Activated CD4-positive, alpha-beta T cell treated with anti-CD3 and anti-CD28 coated beads for 24 hours (primary cell): ENCODE data around the gene IQSEC2.

Source experiments
- DNase-seq, 2 donors: peaks; one replicate each; pipeline ENCODE4 v3.0.0-alpha.2; 2020; ENCODE audit warnings: low read depth in 2 of 2

IQSEC2 gene

DNA sequence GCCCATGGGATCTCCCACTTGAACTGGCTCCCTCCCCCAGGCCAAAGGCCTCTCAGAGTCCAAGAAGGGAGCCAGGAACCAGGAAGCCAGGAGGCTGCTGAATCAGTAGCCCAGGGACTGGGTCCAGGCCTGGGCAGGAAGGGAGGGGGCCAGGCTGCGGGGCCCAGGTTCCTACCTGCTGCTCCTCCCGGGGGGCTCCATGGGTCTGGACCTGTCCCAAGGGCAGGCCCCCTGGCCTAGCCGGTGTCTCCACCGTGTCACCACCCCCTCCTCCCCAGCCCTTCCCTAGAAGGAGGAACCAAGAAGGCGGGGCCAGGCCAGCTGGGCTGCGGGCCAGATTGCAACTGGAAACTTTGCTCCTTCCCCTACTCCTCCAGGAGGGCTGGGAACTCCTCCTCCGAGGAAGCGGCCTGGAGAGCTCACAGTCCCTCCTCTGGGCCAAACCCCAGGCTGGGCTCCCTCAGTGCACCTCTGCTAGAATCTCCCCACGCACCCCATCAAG lies at the start of gene IQSEC2:
IQSEC2 (minus strand) TSS at position 264 of the 502 bp plus-strand sequence.
- DNase-seq, result no peak

DNA sequence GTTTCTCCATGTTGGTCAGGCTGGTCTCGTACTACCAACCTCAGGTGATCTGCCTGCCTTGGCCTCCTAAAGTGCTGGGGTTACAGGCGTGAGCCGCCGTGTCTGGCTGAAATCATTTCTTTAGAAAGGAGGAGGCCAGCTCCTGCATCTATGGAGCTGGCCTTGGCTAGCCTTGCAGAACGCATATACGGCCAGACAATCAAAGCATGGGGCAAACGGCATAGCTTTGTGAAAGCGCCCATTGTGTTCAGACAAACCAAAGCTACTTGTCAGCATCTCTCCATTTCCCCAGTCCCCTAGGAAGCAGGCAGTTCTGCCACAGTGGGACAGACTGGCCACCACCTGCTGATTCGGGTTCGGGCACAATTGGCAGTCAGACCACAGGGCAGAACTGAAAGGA lies 48.9 kb upstream of the IQSEC2 start:
- no peak for DNase-seq

DNA sequence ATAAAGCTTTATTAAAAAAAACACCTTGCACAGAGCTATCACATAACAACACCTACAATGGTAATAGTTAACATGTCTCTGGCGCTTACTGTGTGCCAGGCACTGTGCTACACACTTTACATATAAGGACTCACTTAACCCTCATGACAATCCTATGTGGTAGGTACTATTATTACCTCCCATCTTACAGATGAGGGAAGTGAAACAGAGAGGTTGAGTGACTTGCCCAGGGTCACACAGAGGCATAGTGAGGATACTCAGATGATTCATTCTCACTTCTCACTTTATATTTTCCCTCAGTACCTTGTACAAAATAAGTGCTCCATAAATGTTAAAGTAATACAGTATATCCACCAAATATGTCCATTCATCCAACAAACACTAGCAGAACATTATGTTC lies 43.4 kb upstream of the IQSEC2 start:
- no peak for DNase-seq

DNA sequence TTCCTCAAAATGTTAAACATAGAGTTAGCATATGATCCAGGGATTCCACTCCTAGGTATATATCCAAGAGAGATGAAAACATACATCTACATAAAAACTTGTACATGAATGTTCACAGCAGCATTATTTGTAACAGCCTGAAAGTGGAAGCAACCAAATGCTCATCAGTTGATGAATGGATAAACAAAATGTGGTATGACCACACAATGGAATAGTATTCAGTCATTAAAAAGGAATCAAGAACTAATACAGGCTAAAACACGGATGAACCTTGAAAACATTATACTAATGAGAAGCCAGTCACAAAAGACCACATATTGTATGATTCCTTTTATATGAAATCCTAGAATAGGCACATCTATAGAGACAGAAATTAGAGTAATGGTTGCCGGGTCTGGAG lies 42.7 kb upstream of the IQSEC2 start:
- no peak for DNase-seq

DNA sequence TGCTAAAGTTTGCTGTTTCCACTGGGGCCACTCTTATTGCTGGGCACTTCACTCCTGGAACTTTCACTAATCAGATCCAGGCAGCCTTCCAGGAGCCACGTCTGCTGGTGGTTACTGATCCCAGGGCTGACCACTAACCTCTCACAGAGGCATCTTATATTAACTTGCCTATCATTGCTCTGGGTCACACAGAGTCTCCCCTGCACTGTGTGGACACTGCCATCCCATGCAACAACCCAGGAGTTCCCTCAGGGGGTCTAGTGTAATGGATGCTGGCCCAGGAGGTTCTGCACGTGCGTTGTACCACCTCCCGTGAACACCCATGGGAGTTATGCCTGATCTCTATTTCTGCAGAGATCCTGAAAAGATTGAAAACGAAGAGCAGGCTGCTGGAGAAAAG lies 41.8 kb upstream of the IQSEC2 start:
- no peak for DNase-seq

DNA sequence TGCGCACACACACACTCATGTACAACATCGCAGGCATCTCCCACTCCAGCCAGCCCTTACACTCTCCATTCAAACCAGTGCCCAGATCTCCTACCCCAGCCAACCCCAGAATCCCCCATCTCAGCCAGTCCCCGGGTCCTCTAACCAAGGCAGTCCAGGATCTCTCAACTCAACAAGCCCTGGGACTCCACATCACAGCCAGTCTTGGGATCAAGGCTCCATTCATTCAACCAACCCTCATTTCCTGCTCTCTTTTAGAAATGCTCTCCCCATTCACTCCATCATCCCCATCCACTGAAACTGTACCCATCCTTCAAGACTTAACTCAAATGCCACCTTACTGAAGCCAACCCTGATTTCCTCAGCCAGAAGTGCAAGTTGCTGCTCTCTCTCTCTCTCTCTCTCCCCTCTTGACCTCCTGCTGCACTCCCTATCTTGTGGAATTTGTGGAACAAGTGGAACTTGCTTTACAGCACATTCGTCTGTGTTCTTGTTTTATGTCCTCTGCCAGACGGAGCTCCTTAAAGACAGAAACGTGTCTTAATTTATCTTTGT lies 40.6 kb upstream of the IQSEC2 start:
- no peak for DNase-seq

DNA sequence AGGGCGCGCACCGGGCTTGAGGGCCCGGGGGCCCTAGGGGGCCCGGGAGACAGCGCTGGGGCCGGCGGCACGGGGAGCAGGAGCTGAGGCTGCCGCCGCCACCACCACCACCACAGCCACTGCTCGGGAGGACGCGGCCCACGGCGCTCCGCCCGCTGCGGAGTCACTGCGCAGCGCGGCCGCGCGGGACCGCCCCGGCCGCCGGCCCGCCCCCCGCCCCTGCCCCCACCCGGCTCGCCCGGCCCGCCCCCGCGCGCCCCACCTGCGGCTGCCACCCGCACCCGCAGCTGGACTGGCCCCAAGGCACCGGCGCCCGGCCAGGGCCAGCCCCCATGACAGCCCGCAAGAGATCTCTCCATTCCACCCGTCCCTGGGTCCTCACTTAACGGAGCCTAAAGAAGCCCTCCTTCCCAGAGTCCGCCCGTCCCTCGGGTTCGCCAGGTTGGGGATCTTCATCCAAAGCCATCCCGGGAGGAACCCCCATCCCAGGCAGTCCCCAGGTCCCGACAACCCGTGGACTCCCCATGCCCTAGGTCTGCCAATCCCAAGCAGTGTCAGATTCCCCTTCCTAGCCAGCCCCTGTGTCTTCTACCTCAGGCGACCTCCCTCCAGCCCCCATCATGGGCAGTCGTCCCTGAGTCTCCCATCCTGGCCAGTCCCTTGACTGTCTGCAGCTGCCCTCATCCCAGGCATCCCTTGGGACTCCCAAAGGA lies 40.0 kb upstream of the IQSEC2 start:
- no peak for DNase-seq

DNA sequence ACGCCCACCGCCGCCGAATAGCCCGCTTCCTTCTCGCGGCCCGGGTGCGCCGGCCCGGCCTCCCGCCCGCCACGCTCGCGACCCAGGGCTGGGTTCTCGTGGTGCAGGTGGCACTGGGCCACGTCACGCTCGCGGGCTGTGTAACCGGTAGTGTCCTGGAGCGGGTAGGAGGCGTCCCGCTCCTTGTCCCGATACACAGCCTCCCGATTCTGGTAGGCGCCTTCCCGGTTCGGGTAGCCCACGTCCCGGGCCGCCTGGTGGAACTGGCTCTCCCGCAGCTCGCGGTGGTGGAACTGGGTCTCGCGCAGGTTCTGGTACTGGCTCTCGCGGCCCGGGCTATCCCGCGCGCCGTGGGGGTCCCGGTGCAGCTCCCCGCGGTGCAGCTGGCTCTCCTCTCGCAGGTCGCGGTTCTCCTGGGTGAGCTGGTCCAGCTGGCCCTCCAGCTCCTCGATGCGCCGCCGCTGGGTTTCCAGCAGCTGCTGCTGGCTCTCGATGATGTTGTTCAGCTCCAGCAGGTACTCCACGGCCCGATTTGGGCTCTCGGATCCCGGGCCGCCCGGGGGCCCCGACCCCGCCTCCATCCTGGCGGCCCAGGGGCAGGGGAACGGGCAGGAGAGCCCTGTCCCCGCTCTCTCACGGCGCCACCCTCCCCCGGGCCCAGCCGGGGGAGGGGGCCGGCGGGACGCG lies 39.3 kb upstream of the IQSEC2 start:
- DNase-seq, result no peak

DNA sequence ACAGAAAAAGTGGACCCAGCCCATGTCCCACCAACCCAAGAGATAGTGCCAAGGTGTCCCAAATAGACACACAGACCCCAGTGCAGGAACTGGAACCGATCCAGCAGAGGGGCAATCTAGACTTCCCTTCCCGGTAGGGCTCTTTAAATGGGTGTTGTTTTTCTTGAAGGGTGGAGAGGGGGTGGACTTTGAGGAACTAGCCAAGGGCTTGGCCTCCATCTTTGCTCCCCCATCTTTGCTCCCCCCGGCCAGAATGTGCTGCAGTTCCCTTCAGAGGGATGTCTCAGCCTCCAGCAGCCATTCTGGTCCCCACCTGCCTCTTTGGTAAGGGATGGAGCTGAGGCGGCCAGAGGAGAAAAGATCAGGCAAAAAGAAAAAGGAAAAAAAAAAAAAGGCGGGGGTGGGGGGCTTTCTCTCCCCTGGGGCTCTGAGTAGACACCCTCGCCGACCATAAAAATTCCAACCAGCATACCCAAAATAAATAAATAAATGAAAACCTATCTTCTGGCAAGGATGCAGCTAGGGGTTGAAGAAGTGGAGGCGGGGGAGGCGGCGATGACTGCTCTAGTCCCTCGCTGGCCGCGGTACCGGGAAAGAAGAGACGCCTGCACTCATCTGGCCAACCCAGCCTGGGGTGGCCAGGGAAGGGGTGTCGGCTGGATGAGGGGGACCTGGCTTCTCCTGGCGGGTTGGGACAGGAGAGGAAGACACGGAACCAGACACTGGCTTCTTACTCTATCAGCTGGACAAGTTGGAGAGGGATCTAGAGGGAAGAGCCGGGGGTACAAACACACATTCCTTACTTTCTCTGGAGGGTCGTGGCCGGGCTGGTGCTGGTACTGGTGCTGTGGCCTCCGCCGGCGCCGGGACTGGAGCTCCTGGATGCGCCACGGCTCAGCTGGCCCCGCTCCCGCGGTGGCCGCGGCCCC lies 38.5 kb upstream of the IQSEC2 start:
- DNase-seq, result no peak

DNA sequence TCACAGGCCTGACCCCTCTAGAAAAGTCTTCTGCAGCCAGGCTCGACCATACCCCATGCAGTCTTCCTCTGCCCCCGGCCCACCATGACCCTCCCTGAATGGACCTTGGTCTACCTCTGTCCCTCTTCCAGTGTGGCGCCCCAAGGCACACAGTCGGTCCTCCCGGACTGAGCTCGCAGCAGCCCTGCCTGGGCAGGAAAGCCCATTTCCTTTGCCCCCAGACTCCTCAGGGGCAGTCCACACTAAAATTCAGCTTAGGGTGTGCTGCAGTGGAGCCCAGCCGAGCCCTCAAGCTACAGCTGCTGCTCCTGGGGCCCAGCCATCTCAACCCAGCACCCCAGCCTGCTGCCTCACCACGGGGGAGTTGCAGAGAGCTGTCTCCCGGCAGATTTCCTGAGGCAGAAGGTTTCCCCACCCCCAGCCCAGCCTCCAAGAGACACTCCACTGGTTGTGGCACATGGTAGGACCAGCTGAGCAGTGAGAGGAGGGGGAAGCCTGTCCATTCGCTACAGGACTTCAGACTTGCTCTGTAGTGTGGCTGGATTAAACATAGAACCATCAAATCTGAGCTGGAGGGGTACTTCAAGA lies 37.5 kb upstream of the IQSEC2 start:
- no peak for DNase-seq

DNA sequence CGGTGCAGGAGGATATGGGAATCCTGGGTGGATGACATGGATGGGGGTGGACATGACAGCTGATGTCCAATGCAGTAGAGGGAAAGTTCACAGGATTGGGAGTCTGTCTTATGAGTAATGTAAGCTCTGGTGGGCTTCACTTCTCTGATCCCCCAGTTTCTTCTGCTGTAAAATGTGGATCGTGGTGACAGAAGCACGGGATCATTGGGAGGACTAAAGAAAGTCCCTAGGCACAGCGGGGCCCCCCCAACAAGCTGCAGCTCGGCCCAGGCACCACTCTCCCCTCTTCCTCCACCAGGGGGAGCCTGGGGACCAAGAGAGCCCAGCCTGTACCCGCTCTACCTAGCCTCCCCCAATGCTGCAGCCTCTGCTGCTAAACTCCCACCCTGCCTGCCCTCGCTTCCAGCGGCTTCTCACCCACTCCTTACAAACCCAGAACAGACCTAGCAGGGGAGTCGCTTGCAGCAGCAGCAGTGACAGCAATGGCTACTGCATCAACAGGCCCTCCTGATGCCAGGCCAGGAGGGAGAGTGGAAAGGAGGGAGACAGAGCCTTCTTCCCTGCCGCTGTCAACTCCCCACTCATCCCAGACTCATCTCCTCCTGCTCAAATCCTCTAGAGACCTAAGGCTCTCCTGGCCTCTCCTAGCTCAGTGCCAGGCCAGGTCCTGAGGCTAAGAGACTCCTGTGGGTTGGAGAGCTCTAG lies 36.1 kb upstream of the IQSEC2 start:
- DNase-seq, result peak; percentile 39 to 63

DNA sequence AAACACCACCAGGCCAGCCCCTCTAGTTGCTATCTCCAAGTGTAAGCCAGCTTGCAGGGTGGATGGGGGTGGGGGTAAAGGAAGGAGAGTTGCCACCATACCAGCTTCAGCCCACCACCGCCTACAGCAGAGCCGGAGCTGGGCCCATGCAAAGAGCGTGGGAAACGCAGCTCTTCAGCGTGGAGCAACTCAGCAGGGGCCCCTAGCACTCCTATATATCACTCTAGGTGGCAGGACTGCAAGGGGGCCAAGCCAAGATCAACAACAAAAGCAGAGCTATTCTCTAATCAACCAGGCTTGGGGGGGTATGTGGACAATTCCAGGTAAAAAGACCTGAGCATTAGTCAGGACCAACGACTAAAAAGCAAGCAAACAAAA lies 35.5 kb upstream of the IQSEC2 start:
- no peak for DNase-seq

DNA sequence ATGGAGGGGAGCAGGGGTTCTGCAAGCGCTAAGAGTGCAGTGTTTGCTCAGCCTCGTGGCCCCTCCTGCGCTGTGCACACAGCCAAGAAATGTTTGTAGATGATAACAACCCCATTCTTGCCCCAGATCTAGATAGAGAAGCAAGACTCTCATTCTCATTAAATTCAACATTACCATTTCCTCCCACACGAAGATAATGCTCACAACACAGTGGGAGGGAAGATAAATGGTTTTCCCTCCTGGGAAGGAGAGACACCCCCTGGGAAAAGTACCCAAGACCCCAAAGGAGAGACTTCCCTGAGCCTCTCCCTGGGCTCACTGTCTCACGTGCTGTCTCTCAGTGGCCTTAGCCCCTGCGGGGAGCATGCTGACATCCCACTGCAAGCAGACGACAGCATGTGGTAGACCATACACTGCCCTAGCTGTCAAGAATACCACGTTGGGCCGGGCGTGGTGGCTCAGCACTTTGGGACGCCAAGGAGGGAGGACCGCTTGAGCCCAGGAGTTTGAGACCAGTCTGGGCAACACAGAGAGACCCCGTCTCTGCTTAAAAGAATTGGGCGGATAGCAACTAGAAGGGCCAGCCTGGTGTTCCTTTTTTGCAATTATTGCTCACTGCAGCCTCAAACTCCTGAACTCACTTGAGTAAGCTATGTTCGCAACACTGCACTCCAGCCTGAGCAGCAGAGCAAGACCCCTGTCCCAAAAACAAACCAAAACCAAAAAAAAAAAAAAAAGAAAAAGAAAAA lies 34.9 kb upstream of the IQSEC2 start:
- no peak for DNase-seq

DNA sequence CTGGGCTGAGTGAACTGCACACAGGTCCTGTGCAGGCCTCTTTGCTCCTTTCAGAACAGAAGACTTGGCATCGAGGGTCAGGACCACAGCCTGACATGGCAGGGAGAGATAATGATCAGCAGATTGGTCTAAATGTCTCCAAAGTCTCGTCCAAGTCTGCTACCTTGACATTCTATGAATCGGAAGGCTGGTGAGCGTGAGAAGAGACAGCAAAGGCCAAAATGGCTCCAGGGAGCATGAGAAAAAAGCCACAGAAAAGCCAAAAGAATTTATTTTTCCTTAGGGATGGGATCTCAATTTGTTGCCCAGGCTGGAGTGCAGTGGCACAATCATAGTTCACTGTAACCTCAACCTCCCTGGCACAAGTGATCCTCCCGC lies 32.3 kb upstream of the IQSEC2 start:
- DNase-seq, result no peak

DNA sequence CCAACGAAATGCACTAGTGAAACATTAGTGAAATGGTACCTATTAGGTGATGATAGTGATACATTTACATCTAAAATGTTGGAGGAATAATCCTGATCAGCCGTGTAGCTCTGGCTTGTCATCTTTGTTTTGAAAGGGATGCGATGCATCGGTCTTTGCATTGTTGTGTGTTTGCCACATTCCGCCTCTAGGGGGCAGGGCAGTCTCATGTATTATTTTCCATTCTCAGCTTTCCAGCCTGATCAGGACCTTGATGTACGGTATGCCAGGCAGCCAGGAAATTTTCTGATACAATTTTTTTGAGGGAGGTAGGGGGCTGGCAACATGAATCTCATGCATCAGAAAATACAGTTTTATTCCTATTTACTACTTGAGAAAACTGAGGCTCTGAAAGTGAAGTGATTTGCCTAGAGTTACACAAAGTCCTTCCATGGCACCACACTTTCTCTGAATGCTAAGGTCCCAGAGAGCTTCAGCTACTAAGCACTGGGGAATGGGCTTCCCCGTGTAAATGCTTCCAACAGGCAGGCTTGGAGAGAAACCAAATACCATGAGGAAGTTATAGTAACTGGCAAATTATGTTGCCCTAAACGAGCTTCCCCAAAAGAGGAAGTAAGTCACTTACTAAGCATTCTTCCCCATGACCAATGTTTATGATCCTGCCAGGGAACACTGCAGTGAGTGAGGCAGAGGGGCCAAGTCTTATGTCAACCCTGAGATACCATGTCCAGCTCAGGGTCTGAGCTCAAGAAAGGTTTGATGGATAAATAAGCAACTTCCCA lies 31.8 kb upstream of the IQSEC2 start:
- DNase-seq, result peak; percentile 37 to 54

DNA sequence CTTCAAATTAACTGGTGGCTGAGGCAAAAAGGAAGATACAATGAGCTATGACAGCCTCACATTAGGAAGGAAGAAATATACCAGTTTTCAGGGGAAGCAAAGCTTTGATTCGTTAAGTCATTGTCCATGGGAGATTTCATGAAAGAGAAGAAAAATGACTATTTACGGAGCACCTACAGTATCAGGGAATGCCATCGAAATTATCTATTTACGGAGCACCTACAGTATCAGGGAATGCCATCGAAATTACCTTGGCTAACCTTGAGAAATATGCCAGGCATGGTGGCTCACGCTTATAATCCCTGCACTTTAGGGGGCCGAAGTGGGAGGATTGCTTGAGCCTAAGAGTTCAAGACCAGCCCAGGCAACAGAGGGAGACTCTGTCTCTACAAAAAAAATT lies 28.5 kb upstream of the IQSEC2 start:
- no peak for DNase-seq

DNA sequence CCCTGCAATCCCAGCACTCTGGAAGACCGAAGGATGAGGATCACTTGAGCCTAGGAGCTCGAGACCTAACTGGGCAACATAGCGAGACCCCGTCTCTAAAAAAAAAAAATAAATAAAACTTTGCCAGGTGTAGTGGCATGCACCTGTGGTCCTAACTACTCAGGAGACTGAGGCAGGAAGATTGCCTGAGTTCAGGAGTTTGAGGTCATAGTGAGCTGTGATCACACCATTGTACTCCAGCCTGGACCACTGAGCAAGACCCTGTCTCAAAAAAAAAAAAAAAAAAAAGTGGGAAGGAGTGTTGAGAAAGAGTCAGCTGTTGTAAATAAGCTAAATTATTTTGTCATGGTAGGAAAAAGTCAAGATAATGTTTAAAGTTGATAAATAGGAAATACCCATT lies 27.5 kb upstream of the IQSEC2 start:
- DNase-seq, result no peak

DNA sequence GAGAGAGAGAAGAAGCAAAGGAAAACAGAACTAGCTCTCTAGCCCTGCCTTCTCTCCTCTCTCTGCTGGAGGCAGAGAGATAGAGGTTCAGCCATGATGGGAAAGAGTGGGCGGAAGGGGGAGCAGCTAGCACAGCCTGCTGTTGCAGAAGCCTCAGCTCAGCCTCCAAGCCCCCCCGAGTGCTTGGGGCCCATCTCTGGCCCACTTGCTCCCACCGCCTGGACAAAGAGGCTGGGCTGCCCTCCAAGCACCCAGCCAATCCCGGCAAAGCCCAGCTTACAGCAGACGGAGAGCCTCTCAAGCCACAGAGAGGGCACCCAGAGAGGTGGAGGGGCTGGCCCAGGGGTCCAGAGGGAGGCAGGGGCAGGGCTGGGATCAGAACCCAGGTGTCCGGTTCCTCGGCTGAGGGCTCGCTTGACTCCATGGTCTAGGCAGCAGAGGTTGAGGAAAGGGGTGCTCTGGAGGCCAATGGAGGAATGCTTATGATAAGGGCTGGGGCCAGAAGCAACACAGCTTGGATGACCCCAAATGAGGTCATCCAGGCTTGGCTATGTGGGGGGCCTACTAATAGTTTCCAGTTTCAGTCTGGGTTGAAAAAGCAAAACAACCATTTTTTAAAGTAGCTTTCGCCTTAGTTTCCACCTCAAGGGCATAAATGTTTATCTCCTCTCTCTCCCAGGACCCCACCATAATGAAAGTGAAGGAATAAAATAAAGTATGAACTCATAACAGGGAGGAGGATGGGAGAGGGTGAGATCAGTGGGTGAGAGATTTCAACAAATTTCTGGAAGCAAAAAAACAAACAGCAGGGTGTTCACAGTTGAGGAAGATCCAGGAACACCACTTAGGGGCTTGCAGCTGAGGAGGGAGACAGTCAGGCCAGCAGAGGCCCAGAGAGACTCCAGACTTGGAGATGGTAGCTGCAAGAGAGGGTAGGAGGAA lies 24.9 kb upstream of the IQSEC2 start:
- no peak for DNase-seq
